AG10803 (cell line): ENCODE results near the gene FNDC11.
"Not testable (repeated sequence)": the region's sequence is repeated elsewhere in the genome, so short reads cannot be mapped to it uniquely, and the experiment has no call there.

Source experiments
- DNase-seq: peaks from one replicate; pipeline ENCODE4 v3.0.0; 2010; ENCODE audit warnings: low read depth
- H3K4me3 ChIP-seq: 2 replicates; pipeline ENCODE4 v1.5.1; 2011; ENCODE audit warnings: mild to moderate bottlenecking, low read length, control low read depth
- CTCF ChIP-seq: conservative IDR thresholded peaks from 2 replicates; pipeline ENCODE4 v1.5.1; 2011; ENCODE audit warnings: mild to moderate bottlenecking, low read length, control low read depth, inconsistent platforms

The FNDC11 gene

GRCh38 chr20:63567136-63567385 is 13.1 kb downstream of the FNDC11 start:
- H3K4me3 ChIP-seq: no peak overlapping the region
- DNase-seq: no peak
- TF ChIP-seq CTCF: no peak

- TF ChIP-seq CTCF: no peak
- DNase-seq: no peak
- H3K4me3 ChIP-seq: no peak overlapping the region
Observed at GRCh38 chr20:63567386-63568169, 13.6 kb downstream of the FNDC11 start.

GRCh38 chr20:63568170-63568981 is 14.4 kb downstream of the FNDC11 start:
- H3K4me3 ChIP-seq: no peak overlapping the region
- no peak for TF ChIP-seq CTCF

DNA sequence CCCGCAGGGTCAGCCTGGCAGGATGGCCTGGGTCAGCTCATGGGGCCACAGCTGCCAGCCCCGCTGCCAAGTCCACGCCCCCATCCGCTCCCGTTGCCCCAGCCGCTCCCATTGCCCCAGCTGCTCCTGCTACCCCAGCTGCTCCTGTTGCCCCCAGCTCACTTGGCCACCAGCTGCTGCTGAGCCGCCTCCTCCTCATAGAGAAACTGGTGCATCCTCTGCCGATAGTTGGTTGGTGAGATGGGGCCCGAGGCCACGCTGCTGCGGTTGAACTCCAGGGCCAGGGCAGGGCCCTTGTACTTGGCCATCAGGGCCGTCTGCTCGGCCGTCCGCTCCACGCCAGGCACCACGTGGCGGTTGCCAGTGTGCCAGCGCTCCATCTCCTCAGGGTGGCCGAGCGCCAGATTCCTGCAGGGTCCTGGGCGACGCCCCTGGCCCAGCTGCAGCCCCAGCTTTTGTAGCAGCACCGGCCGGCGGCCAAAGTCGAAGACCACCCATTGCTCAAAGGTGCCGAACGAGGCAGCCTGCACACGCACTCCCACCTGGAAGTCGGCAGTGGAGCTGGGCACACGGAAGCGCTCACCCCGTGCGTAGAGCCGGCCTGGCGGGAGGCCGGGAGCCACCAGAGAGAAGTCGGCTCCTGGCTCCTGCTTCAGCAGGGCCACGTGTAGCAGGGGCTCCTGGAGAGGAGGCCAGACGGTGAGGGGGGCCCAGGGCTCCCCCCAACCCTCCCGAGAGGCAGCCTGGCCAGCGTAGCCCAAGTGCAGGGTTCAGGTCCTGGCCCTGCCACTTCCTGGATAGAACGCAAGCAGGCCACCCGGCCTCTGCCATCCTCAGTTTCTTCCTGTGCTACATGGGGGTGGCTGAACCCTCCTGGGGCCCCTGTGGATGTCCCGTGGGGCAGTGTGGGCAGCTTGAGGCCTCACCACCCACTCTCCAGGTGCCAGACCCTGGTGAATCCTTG is 15.3 kb downstream of the FNDC11 start:
- no peak for TF ChIP-seq CTCF
- H3K4me3 ChIP-seq: no peak overlapping the region
- DNase-seq: no peak

More at GRCh38 chr20:63568170-63568981, 14.4 kb downstream of the FNDC11 start:
- DNase-seq: no peak

DNA sequence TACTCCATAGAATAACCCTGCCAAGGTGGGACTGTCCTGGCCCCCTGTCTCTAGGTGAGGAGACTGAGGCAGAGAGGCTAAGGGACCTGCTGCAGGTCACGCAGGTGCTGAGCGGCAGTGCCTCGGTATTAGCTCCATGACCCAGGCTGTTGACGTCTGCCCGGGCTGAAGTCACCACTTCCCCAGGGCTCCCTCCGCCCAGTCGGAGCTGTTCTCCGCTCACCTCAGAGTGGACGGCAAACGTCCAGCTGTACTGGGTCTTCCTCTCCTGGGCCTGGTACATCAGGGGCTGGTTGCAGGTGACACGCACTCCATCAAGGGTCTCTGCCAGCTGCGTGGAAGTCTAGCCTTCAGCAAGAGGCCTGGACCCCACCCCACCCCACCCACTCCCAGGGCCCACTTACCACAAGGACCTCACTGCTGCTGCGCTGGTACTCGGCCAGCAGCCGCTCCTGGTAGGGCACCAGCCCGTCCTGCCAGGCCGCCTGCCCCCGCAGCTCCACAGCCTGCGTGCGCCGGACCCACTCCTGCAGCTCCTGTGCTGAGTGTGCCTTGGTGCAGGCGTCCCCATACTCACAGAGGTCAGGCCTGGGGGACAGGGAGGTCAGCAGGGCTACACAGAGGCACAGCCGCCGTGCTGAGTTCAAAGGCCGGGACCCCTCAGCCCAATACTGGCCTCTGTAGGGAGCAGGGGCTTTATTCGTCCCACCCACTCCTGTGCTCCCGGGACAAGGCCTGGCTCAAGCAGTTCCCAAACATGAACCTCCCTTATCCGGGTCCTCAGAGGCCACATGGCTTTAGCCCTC is 16.5 kb downstream of the FNDC11 start:
- no peak for TF ChIP-seq CTCF
- H3K4me3 ChIP-seq: no peak overlapping the region
- DNase-seq: no peak

GRCh38 chr20:63571087-63571478 is 17.1 kb downstream of the FNDC11 start:
- DNase-seq, H3K4me3 ChIP-seq: not testable (repeated sequence)
